ENCODE measurements around the gene SLC6A6. TPM values are rescaled to one million over a fixed set of nuclear protein-coding genes. Genes with fewer than 3 reads are reported as not detected.

Gene SLC6A6
- polyA plus RNA-seq, 1 of the 3 experiments (the other 2 are of a cell fraction), result 19.1 TPM

DNA sequence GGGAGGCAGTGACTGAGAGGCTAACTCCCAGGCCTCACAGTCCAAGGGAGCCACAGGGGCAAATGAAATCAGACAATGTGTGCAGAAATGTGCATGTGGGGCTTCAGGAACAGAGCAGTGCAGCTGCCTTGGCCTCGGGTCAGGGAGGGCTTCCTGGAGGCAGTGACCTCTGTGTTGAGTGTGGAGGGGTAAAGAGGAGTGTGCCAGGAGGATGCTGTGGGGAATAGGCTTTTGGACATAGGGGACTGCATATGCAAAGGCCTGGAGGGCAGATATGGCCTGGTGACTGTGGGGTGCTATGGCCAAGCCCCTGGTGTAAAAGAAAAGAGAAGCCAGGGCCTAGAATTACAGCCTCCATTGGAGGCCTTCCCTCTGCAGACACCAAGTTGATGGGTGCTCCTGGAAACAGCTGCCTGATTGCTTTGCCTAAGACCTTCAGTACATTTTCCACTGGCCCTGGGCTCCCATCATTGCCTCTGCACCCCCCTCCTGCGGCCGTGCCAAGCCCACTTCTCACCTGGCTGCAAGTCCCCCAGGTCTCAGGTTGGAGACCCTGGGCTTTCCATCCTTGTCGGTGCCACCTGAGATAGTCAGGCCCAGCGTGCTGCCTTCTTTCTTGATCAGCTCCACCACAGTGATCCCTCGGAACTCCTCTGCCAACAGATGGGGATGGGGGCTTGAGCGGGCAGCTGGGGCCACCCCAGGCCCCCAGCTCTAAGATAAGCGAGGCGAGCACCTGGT, 122.7 kb downstream of the SLC6A6 start (continued):
- no peak for TF ChIP-seq CTCF (IDR thresholded peaks at IDR 0.05)
- no peak for TF ChIP-seq MEF2A (IDR thresholded peaks at IDR 0.05; ENCODE audit: borderline replicate concordance, low read depth)
- no peak for TF ChIP-seq RAD21 (IDR thresholded peaks at IDR 0.05; ENCODE audit: low read length)
- TF ChIP-seq FOXM1 (IDR thresholded peaks at IDR 0.05; ENCODE audit: low read depth), result no peak
- TF ChIP-seq JUND (IDR thresholded peaks at IDR 0.05), result no peak
- no peak for TF ChIP-seq RCOR1 (IDR thresholded peaks at IDR 0.05; ENCODE audit: low read length)
- TF ChIP-seq MXI1 (IDR thresholded peaks at IDR 0.05; ENCODE audit: low read depth, low read length), result no peak
- TF ChIP-seq, protein P1, sequence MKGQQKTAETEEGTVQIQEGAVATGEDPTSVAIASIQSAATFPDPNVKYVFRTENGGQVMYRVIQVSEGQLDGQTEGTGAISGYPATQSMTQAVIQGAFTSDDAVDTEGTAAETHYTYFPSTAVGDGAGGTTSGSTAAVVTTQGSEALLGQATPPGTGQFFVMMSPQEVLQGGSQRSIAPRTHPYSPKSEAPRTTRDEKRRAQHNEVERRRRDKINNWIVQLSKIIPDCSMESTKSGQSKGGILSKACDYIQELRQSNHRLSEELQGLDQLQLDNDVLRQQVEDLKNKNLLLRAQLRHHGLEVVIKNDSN (IDR thresholded peaks at IDR 0.05; ENCODE audit: borderline replicate concordance, low read depth), result no peak

DNA sequence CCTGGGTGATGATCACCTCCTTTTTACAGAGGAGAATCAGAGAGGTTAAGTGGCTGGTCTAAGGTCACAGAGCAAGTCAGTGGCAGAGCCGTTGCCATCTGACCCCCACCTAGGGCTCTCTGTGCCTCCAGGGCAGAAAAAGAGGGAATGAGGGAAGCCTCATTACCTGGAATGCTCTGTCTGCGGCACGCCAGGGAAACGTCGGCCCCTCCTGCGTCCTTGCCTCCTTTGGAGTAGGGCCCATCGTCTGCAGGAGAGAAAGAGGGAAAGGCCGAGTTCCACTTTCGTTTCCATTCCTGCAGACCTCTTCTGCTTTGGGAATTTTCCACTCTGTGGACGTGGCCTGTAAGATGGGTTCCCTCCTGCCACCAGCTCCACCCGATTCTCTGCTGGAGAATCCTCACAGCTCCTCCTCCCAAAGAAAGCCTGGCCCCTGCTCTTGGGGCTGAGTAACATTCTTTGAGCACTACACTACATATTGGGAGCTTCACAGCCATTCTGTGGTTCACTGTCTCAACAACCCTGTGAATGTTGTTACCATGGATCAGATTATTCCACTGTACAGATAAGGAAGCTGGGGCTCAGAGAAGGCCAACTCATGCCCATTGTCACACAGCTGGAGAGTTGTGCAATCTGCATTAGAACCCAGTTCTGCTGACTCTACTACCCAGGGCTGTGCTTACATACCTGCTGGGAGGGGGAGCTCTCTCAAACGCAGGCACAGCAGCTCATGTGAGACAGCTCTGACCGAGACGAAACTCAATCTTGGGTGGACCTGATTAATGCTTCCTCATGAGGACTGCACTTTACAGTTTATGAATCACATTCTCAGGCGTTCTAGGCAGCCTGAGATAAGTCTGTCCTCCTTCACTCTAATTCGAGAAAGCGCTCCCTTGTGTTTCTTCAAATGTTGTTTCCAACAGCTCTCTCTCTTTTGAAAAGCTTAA, 123.6 kb downstream of the SLC6A6 start:
- POLR2A ChIA-PET, result no interaction called here
- H3K9ac ChIP-seq, result no peak overlapping the region
- CTCF ChIA-PET, result interaction anchor here (1.4 to 4.3 kb wide), 3 partner anchors 17 to 24 kb away, joined by 3 to 22 read pairs (median 5); no protein-coding TSS in a partner anchor
- DNase-seq, result no peak
- no peaks in the 10 kb centered on the region for H3K79me2 ChIP-seq (ENCODE audit: insufficient read depth)
- no peaks in the 10 kb centered on the region for H4K20me1 ChIP-seq (ENCODE audit: insufficient read depth)
- no peaks in the 10 kb centered on the region for H3K4me1 ChIP-seq (ENCODE audit: control insufficient read depth in 1 of 2, insufficient read depth in 2 of 2, low read depth in 1 of 2, low read length in 1 of 2)
- no peak overlapping the region for H3K27ac ChIP-seq (ENCODE audit: low read depth in 2 of 2, low read length in 1 of 2)
- H3K36me3 ChIP-seq (replicated peaks in 1 of 2; ENCODE audit: control insufficient read depth in 1 of 2, insufficient read depth in 2 of 2, low read length in 1 of 2), result no peaks in the 10 kb centered on the region
- no peaks in the 10 kb centered on the region; the same call in 1 of the 2 replicates for H3K27me3 ChIP-seq (ENCODE audit: insufficient read depth)
- no peak for TF ChIP-seq TAF1 (IDR thresholded peaks at IDR 0.05; ENCODE audit: borderline replicate concordance, low read depth, low read length)
- TF ChIP-seq CHD2 (IDR thresholded peaks at IDR 0.05; ENCODE audit: low read length, partially characterized antibody), result no peak
- no peak for TF ChIP-seq JUND (IDR thresholded peaks at IDR 0.05)
- H3F3A ChIP-seq (replicated peaks; ENCODE audit: insufficient read depth), result no peaks in the 10 kb centered on the region
- H3K4me3 ChIP-seq (ENCODE audit: low read depth in 2 of 2, low read length in 1 of 2), result no peak overlapping the region
- H2AFZ ChIP-seq (ENCODE audit: low read depth), result no peak overlapping the region
- no peak overlapping the region for H3K4me2 ChIP-seq
- H3K9me2 ChIP-seq, result no peaks in the 10 kb centered on the region
- H3K9me3 ChIP-seq, result no peaks in the 10 kb centered on the region
- WGBS (ENCODE audit: low lambda C conversion rate), result 66% methylated on average over 11 of the region's 17 CpGs

Measured in SK-N-SH (cell line).